ENCODE results near the gene TRIM24. TPM values are rescaled to one million over a fixed set of nuclear protein-coding genes. Genes with fewer than 3 reads are reported as not detected.

Gene TRIM24
- total and polyA plus RNA-seq, 4 donors: 3.3 to 13.8 (median 8.3) TPM

DNA sequence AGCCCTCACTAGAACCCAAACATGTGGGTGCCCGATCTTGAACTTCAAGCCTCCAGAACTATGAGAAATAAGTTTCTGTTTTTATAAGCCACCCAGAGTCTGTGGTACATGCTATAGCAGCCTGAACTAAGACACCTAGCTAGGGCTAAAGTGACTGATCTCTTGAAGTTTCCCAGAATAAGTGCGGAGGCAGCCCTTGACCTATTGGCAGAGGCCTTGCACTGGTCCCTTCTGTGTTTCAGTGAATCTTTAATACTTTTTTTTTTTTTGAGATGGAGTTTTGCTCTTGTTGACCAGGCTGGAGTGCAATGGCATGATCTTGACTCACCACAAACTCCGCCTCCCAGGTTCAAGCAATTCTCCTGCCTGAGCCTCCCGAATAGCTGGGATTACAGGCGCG lies 156.0 kb downstream of the TRIM24 start:
- Histone ChIP-seq H3K36me3 (ENCODE audit: control insufficient read depth in 1 of 2, insufficient read depth in 2 of 2, low read length in 1 of 2) (no peaks in the 10 kb centered on the region), H3K27ac (ENCODE audit: low read depth in 1 of 2, low read length in 2 of 2) (no peak overlapping the region), H3K9me3 (ENCODE audit: control insufficient read depth, low read length) (no peaks in the 10 kb centered on the region), H3K27me3 (ENCODE audit: control insufficient read depth in 1 of 2, insufficient read depth in 2 of 2, low read length in 1 of 2) (no peaks in the 10 kb centered on the region), H3K4me3 (ENCODE audit: low read length in 2 of 2) (no peak overlapping the region), H3K4me1 (ENCODE audit: control insufficient read depth in 1 of 2, insufficient read depth in 2 of 2, low read length in 2 of 2) (no peaks in the 10 kb centered on the region)
- no peak for DNase-seq
- intact Hi-C loops (cut with DNase I): no loop called here
- no peak for ATAC-seq (ENCODE audit: low FRiP score)
- WGBS, 2 donors: 93 to 94% methylated on average over 6 of the region's 6 CpGs

DNA sequence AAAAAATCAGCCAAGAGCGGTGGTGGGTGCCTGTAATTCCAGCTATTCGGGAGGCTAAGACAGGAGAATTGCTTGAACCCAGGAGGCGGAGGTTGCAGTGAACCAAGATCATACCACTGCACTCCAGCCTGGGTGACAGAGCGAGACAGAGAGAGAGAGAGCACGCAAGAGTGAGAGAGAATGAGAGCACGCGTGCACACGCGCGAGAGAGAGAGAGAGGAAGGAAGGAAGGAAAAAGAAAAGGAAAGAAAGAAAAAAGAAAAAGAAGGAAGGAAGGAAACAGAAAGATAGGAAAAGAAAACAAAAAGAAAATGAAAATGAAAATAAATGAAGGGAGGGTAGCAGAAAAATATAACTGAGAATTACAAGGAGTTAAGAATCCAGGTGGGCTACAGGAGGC lies 158.4 kb downstream of the TRIM24 start:
- WGBS, 2 donors: 95 to 98% methylated on average over 10 of the region's 10 CpGs
- no peak overlapping the region for H3K27ac ChIP-seq (ENCODE audit: low read depth in 1 of 2, low read length in 2 of 2)
- H3K4me3 ChIP-seq (ENCODE audit: low read length in 2 of 2): no peak overlapping the region
- H3K4me1 ChIP-seq (ENCODE audit: control insufficient read depth in 1 of 2, insufficient read depth in 2 of 2, low read length in 2 of 2): no peaks in the 10 kb centered on the region
- intact Hi-C loops (cut with DNase I): no loop called here
- no peaks in the 10 kb centered on the region for H3K9me3 ChIP-seq (ENCODE audit: control insufficient read depth, low read length)
- no peaks in the 10 kb centered on the region for H3K27me3 ChIP-seq (ENCODE audit: control insufficient read depth in 1 of 2, insufficient read depth in 2 of 2, low read length in 1 of 2)
- ATAC-seq (ENCODE audit: low FRiP score) (no peak), DNase-seq (no peak)
- no peaks in the 10 kb centered on the region for H3K36me3 ChIP-seq (ENCODE audit: control insufficient read depth in 1 of 2, insufficient read depth in 2 of 2, low read length in 1 of 2)

DNA sequence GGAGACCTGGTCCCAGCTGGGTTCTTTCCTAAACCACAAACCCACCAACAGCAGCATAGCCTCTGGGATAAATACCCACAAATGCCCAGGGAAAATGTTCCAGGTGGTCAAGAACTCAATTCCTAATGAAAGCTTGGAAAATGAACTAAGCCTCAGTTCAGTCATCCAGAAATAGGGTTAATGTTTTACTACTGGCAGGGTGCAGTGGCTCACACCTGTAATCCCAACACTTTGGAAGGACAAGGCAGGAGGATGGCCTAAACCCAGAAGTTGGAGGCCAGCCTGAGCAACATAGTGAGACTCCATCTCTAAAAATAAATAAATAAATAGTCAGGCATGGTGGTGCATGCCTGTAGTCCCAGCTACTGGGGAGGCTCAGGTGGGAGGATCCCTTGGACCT lies 158.9 kb downstream of the TRIM24 start:
- DNase-seq: no peak
- Histone ChIP-seq H3K4me3 (ENCODE audit: low read length in 2 of 2) (no peak overlapping the region), H3K27me3 (ENCODE audit: control insufficient read depth in 1 of 2, insufficient read depth in 2 of 2, low read length in 1 of 2) (no peaks in the 10 kb centered on the region), H3K4me1 (ENCODE audit: control insufficient read depth in 1 of 2, insufficient read depth in 2 of 2, low read length in 2 of 2) (no peaks in the 10 kb centered on the region), H3K36me3 (ENCODE audit: control insufficient read depth in 1 of 2, insufficient read depth in 2 of 2, low read length in 1 of 2) (no peaks in the 10 kb centered on the region), H3K9me3 (ENCODE audit: control insufficient read depth, low read length) (no peaks in the 10 kb centered on the region), H3K27ac (ENCODE audit: low read depth in 1 of 2, low read length in 2 of 2) (no peak overlapping the region)
- intact Hi-C loops (cut with DNase I): no loop called here
- no peak for ATAC-seq (ENCODE audit: low FRiP score)

DNA sequence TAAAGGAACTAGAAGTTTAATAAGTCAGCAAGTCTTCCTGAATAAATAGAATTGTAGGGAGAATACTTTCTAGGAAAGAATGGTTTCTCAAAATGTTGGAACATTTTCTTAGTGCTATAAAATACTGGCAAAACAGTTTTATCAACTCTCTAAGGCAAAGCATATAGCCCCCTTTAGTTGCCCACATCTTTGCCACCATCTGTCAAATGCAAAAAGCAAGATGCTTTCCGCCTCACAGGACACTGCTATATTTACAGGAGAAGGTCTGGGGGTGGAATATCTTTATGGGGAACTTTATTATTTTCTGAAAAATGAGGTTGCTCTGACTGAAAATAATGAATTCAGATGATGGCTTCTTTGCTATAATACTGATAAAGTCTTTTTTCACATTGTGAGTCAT lies 162.8 kb downstream of the TRIM24 start:
- DNase-seq (no peak), ATAC-seq (ENCODE audit: low FRiP score) (no peak)
- intact Hi-C loops (cut with DNase I): no loop called here
- WGBS, 2 donors: 70 to 74% methylated on average over 1 of the region's 1 CpG
- Histone ChIP-seq H3K27ac (ENCODE audit: low read depth in 1 of 2, low read length in 2 of 2) (no peak overlapping the region), H3K36me3 (ENCODE audit: control insufficient read depth in 1 of 2, insufficient read depth in 2 of 2, low read length in 1 of 2) (no peaks in the 10 kb centered on the region), H3K9me3 (ENCODE audit: control insufficient read depth, low read length) (no peaks in the 10 kb centered on the region), H3K4me1 (ENCODE audit: control insufficient read depth in 1 of 2, insufficient read depth in 2 of 2, low read length in 2 of 2) (no peaks in the 10 kb centered on the region), H3K4me3 (ENCODE audit: low read length in 2 of 2) (no peak overlapping the region), H3K27me3 (ENCODE audit: control insufficient read depth in 1 of 2, insufficient read depth in 2 of 2, low read length in 1 of 2) (no peaks in the 10 kb centered on the region)

DNA sequence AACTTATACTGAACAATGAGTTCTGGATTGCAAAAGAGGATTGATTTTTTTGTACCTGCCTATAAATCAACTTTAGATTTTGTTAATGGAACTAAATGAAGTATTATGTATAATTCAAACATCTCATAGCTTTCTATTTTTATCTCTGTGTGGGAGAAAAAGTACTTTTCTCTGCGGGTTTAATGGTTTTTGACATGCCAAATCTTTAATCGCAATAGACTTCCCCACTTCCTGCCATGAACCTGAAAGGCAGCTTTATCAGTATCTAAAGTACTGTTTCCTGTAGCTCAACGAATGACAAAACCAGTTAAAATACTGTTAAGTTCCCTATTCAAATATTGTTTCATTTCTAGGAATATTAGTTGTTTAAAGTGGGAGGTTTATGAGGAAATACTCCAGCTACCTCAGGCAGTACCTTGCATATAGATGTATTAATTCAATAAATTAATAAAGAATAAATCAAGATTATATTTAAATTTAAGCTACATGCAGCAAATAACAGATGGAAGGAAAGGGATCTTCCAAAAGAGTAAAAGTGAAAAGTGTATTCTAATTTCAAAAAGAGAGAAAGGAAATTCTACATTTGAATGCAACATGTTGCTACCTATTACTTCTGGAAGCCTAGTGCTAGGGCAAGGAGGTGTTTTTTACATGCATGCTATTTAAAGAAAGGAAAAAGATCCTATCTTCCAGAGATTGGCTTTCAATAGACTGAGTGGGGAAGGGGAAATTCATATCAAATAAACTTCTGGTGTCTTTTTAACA lies 165.2 kb downstream of the TRIM24 start:
- intact Hi-C loops (cut with DNase I): no loop called here
- Histone ChIP-seq H3K36me3 (ENCODE audit: control insufficient read depth in 1 of 2, insufficient read depth in 2 of 2, low read length in 1 of 2) (no peaks in the 10 kb centered on the region), H3K27me3 (ENCODE audit: control insufficient read depth in 1 of 2, insufficient read depth in 2 of 2, low read length in 1 of 2) (no peaks in the 10 kb centered on the region), H3K4me1 (ENCODE audit: control insufficient read depth in 1 of 2, insufficient read depth in 2 of 2, low read length in 2 of 2) (no peaks in the 10 kb centered on the region), H3K9me3 (ENCODE audit: control insufficient read depth, low read length) (no peaks in the 10 kb centered on the region), H3K27ac (ENCODE audit: low read depth in 1 of 2, low read length in 2 of 2) (no peak overlapping the region), H3K4me3 (ENCODE audit: low read length in 2 of 2) (no peak overlapping the region)
- DNase-seq (no peak), ATAC-seq (ENCODE audit: low FRiP score) (no peak)
- WGBS, 2 donors: 2 to 5% methylated on average over 3 of the region's 3 CpGs

DNA sequence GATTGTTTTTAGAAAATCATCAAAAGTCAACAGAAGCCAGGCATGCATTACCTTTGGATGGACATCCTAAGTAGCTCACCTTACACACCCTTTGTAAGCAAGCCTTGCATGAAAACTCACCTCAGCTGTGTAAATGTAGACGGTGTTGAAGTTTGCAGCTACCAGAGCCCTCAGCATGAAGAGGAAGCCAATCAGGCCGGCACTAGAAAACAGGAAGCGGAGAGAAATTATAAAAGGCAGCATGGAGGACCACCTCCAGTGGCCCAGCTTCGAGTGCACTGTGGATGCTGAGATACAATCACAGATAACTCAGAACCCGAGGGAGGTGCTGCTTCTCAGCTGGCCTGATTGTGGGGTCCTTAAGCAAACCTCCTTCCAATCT lies 165.8 kb downstream of the TRIM24 start:
- Histone ChIP-seq H3K36me3 (ENCODE audit: control insufficient read depth in 1 of 2, insufficient read depth in 2 of 2, low read length in 1 of 2) (no peaks in the 10 kb centered on the region), H3K4me1 (ENCODE audit: control insufficient read depth in 1 of 2, insufficient read depth in 2 of 2, low read length in 2 of 2) (no peaks in the 10 kb centered on the region), H3K27me3 (ENCODE audit: control insufficient read depth in 1 of 2, insufficient read depth in 2 of 2, low read length in 1 of 2) (no peaks in the 10 kb centered on the region), H3K9me3 (ENCODE audit: control insufficient read depth, low read length) (no peaks in the 10 kb centered on the region), H3K4me3 (ENCODE audit: low read length in 2 of 2) (no peak overlapping the region), H3K27ac (ENCODE audit: low read depth in 1 of 2, low read length in 2 of 2) (no peak overlapping the region)
- DNase-seq (no peak), ATAC-seq (ENCODE audit: low FRiP score) (no peak)
- 57 to 65% methylated on average over 5 of the region's 5 CpGs for WGBS, 2 donors
- intact Hi-C loops (cut with DNase I): no loop called here

DNA sequence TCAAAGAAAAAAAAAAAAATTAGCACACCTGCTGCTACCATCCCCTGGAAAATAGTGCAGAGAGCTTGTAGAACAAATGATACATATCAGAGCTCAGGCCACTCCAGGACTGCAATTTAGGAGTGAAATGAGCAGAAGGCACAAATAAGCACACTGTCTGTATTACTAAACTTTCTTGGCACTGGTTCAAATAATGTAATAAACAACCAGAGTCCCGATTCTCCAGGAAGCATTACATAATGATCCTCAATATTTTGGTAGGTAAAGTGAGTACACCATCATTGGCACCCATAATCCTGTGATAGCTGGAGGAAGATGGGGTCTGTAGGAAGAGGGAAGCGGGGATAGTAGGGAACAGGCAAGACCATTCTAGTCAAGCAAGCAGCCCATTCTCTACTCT lies 166.8 kb downstream of the TRIM24 start:
- WGBS, 2 donors: 79 to 81% methylated on average over 2 of the region's 2 CpGs
- H3K27me3 ChIP-seq (ENCODE audit: control insufficient read depth in 1 of 2, insufficient read depth in 2 of 2, low read length in 1 of 2): no peaks in the 10 kb centered on the region

DNA sequence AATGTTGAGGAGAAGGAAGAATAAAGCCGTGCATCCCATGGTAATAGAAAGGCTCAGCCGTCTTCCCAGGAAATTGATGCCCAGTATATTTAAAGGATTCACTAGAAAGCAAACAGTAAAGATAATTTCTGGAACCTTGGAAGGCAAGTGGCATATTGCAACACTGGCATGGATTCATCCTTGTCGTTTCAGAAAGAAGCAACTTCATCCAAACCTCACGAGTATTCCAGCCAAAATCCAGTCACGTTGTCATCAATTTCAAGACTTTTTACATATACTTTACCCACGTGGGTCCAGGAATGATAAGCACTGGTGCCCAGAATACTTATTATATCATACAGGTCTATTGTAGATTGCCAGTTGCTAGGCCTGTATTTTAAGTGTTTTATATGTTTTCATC lies 167.3 kb downstream of the TRIM24 start:
- Histone ChIP-seq H3K9me3 (ENCODE audit: control insufficient read depth, low read length) (no peaks in the 10 kb centered on the region), H3K36me3 (ENCODE audit: control insufficient read depth in 1 of 2, insufficient read depth in 2 of 2, low read length in 1 of 2) (no peaks in the 10 kb centered on the region), H3K27ac (ENCODE audit: low read depth in 1 of 2, low read length in 2 of 2) (no peak overlapping the region), H3K4me1 (ENCODE audit: control insufficient read depth in 1 of 2, insufficient read depth in 2 of 2, low read length in 2 of 2) (no peaks in the 10 kb centered on the region), H3K27me3 (ENCODE audit: control insufficient read depth in 1 of 2, insufficient read depth in 2 of 2, low read length in 1 of 2) (no peaks in the 10 kb centered on the region), H3K4me3 (ENCODE audit: low read length in 2 of 2) (no peak overlapping the region)
- no peak for ATAC-seq (ENCODE audit: low FRiP score)
- intact Hi-C loops (cut with DNase I): no loop called here
- 42 to 48% methylated on average over 6 of the region's 6 CpGs for WGBS, 2 donors
- no peak for DNase-seq

More for the DNA sequence above, 166.8 kb downstream of the TRIM24 start:
- intact Hi-C loops (cut with DNase I): no loop called here
- Histone ChIP-seq H3K9me3 (ENCODE audit: control insufficient read depth, low read length) (no peaks in the 10 kb centered on the region), H3K4me3 (ENCODE audit: low read length in 2 of 2) (no peak overlapping the region), H3K4me1 (ENCODE audit: control insufficient read depth in 1 of 2, insufficient read depth in 2 of 2, low read length in 2 of 2) (no peaks in the 10 kb centered on the region), H3K27ac (ENCODE audit: low read depth in 1 of 2, low read length in 2 of 2) (no peak overlapping the region), H3K36me3 (ENCODE audit: control insufficient read depth in 1 of 2, insufficient read depth in 2 of 2, low read length in 1 of 2) (no peaks in the 10 kb centered on the region)
- ATAC-seq (ENCODE audit: low FRiP score) (no peak), DNase-seq (no peak)

DNA sequence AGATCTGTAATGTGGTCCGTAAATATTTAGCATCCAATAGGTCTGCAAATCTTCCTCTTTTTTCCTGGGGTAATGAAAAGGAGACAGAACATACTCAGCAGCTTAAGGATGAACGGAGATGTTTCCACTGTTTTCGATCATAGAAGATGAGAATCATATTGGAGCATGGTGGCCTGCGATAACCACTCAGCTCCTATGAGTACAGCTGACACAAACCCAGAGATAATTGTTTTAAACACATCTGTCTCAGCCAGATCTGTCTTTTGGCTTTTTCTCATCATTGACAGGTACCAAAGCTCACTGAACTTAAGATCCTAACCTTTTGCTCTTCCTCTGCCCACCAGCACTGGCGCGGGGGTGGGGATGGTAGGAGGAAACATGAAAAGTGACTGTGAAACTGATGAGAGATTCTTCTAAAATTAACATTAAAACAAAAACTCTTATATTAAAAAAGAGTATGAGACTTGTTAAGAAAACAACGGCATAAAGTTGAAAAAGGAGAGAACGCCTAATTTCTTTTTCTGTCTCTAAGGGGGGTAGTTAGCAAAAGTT lies 170.1 kb downstream of the TRIM24 start:
- 93 to 95% methylated on average over 8 of the region's 8 CpGs for WGBS, 2 donors
- ATAC-seq (ENCODE audit: low FRiP score) (no peak), DNase-seq (no peak)
- H3K4me3 ChIP-seq (ENCODE audit: low read length in 2 of 2): no peak overlapping the region
- H3K36me3 ChIP-seq (ENCODE audit: control insufficient read depth in 1 of 2, insufficient read depth in 2 of 2, low read length in 1 of 2): no peaks in the 10 kb centered on the region
- H3K9me3 ChIP-seq (ENCODE audit: control insufficient read depth, low read length): no peaks in the 10 kb centered on the region
- intact Hi-C loops (cut with DNase I): no loop called here
- no peak overlapping the region for H3K27ac ChIP-seq (ENCODE audit: low read depth in 1 of 2, low read length in 2 of 2)
- no peaks in the 10 kb centered on the region for H3K4me1 ChIP-seq (ENCODE audit: control insufficient read depth in 1 of 2, insufficient read depth in 2 of 2, low read length in 2 of 2)
- no peaks in the 10 kb centered on the region for H3K27me3 ChIP-seq (ENCODE audit: control insufficient read depth in 1 of 2, insufficient read depth in 2 of 2, low read length in 1 of 2)
